Stomach (tissue), 9 donors: ENCODE data around the gene GAL3ST2. TPM values are rescaled to one million over a fixed set of nuclear protein-coding genes. Genes with fewer than 3 reads are reported as not detected.
"Not testable (repeated sequence)": the region's sequence is repeated elsewhere in the genome, so short reads cannot be mapped to it uniquely, and the experiment has no call there.

Source experiments
- DNase-seq, 2 donors: peaks; one replicate each; pipeline versions ENCODE4 v3.0.0 to v3.0.0-alpha.2; 2013 to 2019
- H3K27ac ChIP-seq, 5 donors: fragments of 200-600 bp in 4 of 5; sonication (generic) in 4 of 5; one replicate each; pipeline ENCODE4 v1.5.1; 2013 to 2019; ENCODE audit warnings: mild to moderate bottlenecking in 1 of 5, moderate library complexity in 1 of 5
- H3K27me3 ChIP-seq, 3 donors: fragments of 200-600 bp; sonication (generic); one replicate each; pipeline ENCODE4 v1.5.1; 2017 to 2019; ENCODE audit warnings: mixed run types in 1 of 3
- H3K36me3 ChIP-seq, 4 donors: fragments of 200-600 bp; sonication (generic); 1 replicate in 3 of 4; 2 replicates in 1 of 4; pipeline ENCODE4 v1.5.1; 2016 to 2019
- H3K4me1 ChIP-seq, 4 donors: fragments of 200-600 bp; sonication (generic); one replicate each; pipeline ENCODE4 v1.5.1; 2016 to 2019
- H3K4me3 ChIP-seq, 4 donors: fragments of 200-600 bp; sonication (generic) in 3 of 4; one replicate each; pipeline ENCODE4 v1.5.1; 2016 to 2019; ENCODE audit warnings: mild to moderate bottlenecking in 1 of 4
- H3K9me3 ChIP-seq, 4 donors: fragments of 200-600 bp; sonication (generic); one replicate each; pipeline ENCODE4 v1.5.1; 2016 to 2019
- CTCF ChIP-seq, 7 experiments: fragments of 450-650 bp in 4 of 7; fragments of 200-600 bp in 3 of 7; sonication (generic) in 3 of 7; IDR thresholded peaks; one replicate each; pipeline ENCODE4 v1.5.1; 2016 to 2019; ENCODE audit warnings: antibody characterized with exemption in 7 of 7, control low read depth in 2 of 7, mild to moderate bottlenecking in 1 of 7
- EP300 ChIP-seq: sonication (generic); formaldehyde crosslinking; IDR thresholded peaks from one replicate; pipeline ENCODE4 v1.6.1; 2017; ENCODE audit warnings: antibody characterized with exemption
- POLR2A ChIP-seq, 4 donors: fragments of 450-650 bp; IDR thresholded peaks; one replicate each; pipeline ENCODE4 v1.6.1; 2016; ENCODE audit warnings: antibody characterized with exemption in 4 of 4, control low read depth in 2 of 4, mild to moderate bottlenecking in 1 of 4, moderate library complexity in 1 of 4
- POLR2AphosphoS5 ChIP-seq, 3 donors: sonication (generic); formaldehyde crosslinking; IDR thresholded peaks; one replicate each; pipeline ENCODE4 v1.6.1; 2016; ENCODE audit warnings: antibody characterized with exemption in 3 of 3
- WGBS, 5 donors: extraction: QIAGEN DNeasy Blood & Tissue Kit in 3 of 5; methylation state at CpG; one replicate each; pipeline versions ENCODE4 v1.1.5 to v1.1.7; 2013 to 2018; 5-methylcytosine and 5-hydroxymethylcytosine counted together
- intact Hi-C: fragments of 100-400 bp; cut with DNase I; formaldehyde crosslinking; loops from one replicate; pipeline ENCODE4 v1.15.1; 2023; ENCODE audit warnings: low total_unique reads
- polyA plus RNA-seq, 3 donors: library from polyadenylated mRNA; stranded (reverse); fragments of 200-250 nt; gene quantifications; one replicate each; pipeline ENCODE4 v1.2.3, GENCODE V29; 2013
- total RNA-seq, 5 donors: library from RNA; depleted of rRNA; stranded (reverse); fragments of >200 nt; gene quantifications; one replicate each; pipeline versions ENCODE4 v1.1.0 to v1.2.3, GENCODE V29; 2014 to 2016
- donor health status: healthy with polysubstance abuse.
- donor health status: Bipolar disorder and iron deficiency.
- donor health status: healthy.

Gene GAL3ST2
- total and polyA plus RNA-seq, 8 donors, result 311 TPM; not detected in 7

- Histone ChIP-seq H3K27ac (peak overlapping the region in 2 of 5 donors; percentile 5 to 7), H3K4me1 (peaks cover 15 to 22% (median 21%) of the 10 kb centered on the region in 4 donors), H3K9me3 (no peaks in the 10 kb centered on the region), H3K36me3 (no peaks in the 10 kb centered on the region), H3K4me3 (peak overlapping the region; percentile 44 to 61 (median 51)), H3K27me3 (peaks cover 8 to 51% (median 25%) of the 10 kb centered on the region in 3 donors)
- WGBS, 5 donors, result 21 to 27% (median 27%) methylated on average over 10 to 35 of the region's 35 CpGs
- TF ChIP-seq CTCF (IDR thresholded peaks at IDR 0.05) (no peak), EP300 (no peak), POLR2A (IDR thresholded peaks at IDR 0.05) (no peak), POLR2AphosphoS5 (IDR thresholded peaks at IDR 0.05) (no peak)
- intact Hi-C loops, result no loop called here
- peak in 1 of 2 donors; percentile 30 for DNase-seq
Measured at GRCh38 chr2:241804326-241805229, 28.0 kb downstream of the GAL3ST2 start.

GRCh38 chr2:241806217-241806616 is 29.6 kb downstream of the GAL3ST2 start:
- H3K4me3 ChIP-seq, H3K9me3 ChIP-seq, H3K27ac ChIP-seq, DNase-seq, intact Hi-C loops, H3K36me3 ChIP-seq: not testable (repeated sequence)
- 6 to 33% methylated on average over 1 of the region's 8 CpGs; no CpG with 5 or more reads in 3 of the 5 donors for WGBS, 5 donors
- peaks cover 8 to 38% (median 25%) of the 10 kb centered on the region in 3 donors for H3K27me3 ChIP-seq
- peaks cover 15 to 22% (median 21%) of the 10 kb centered on the region in 4 donors for H3K4me1 ChIP-seq

- peak in 1 of 2 donors; percentile 3 for DNase-seq
- 70 to 91% (median 73%) methylated on average over 16 to 17 of the region's 17 CpGs for WGBS, 5 donors
- Histone ChIP-seq H3K9me3 (no peaks in the 10 kb centered on the region), H3K27ac (no peak overlapping the region), H3K36me3 (no peaks in the 10 kb centered on the region), H3K4me1 (peaks cover 12 to 18% (median 17%) of the 10 kb centered on the region in 4 donors), H3K27me3 (peaks cover 8 to 20% (median 18%) of the 10 kb centered on the region in 3 donors), H3K4me3 (no peak overlapping the region)
- intact Hi-C loops, result no loop called here
- TF ChIP-seq CTCF (IDR thresholded peaks at IDR 0.05), result no peak
- no peak for TF ChIP-seq POLR2A (IDR thresholded peaks at IDR 0.05)
Measured at GRCh38 chr2:241808051-241808720, 31.6 kb downstream of the GAL3ST2 start.

- Histone ChIP-seq H3K36me3 (no peaks in the 10 kb centered on the region), H3K27ac (no peak within 1 kb of the TSS), H3K27me3 (peaks cover 8 to 20% (median 12%) of the 10 kb centered on the region in 3 donors), H3K4me1 (peaks cover 6 to 12% (median 11%) of the 10 kb centered on the region in 4 donors), H3K4me3 (no peak within 1 kb of the TSS), H3K9me3 (no peaks in the 10 kb centered on the region)
- intact Hi-C loops, result no loop called here
- TF ChIP-seq CTCF (IDR thresholded peaks at IDR 0.05) (no peak), POLR2A (IDR thresholded peaks at IDR 0.05) (no peak), EP300 (no peak)
- WGBS, 5 donors, result 67 to 82% (median 76%) methylated on average over 24 to 31 of the region's 31 CpGs
- peak in 1 of 2 donors; percentile 1 for DNase-seq
Measured at GRCh38 chr2:241808721-241809382, 32.2 kb downstream of the GAL3ST2 start, which contains the start of gene NEU4. Gene NEU4 (plus strand): TSS chr2:241809193. CDS start chr2:241814485, 5,292 bp downstream.
